GM12891 (cell line): ENCODE data around the gene CYP2A6.
"Not testable (repeated sequence)": the region's sequence is repeated elsewhere in the genome, so short reads cannot be mapped to it uniquely, and the experiment has no call there.

Experiments used
- POLR2A ChIP-seq: IDR thresholded peaks from 2 replicates; pipeline ENCODE4 v1.6.1; 2011; ENCODE audit warnings: low read depth, low read length, control low read depth
- POLR2AphosphoS5 ChIP-seq: IDR thresholded peaks from 2 replicates; pipeline ENCODE4 v1.6.1; 2011; ENCODE audit warnings: low read depth, low read length, control low read depth

DNA sequence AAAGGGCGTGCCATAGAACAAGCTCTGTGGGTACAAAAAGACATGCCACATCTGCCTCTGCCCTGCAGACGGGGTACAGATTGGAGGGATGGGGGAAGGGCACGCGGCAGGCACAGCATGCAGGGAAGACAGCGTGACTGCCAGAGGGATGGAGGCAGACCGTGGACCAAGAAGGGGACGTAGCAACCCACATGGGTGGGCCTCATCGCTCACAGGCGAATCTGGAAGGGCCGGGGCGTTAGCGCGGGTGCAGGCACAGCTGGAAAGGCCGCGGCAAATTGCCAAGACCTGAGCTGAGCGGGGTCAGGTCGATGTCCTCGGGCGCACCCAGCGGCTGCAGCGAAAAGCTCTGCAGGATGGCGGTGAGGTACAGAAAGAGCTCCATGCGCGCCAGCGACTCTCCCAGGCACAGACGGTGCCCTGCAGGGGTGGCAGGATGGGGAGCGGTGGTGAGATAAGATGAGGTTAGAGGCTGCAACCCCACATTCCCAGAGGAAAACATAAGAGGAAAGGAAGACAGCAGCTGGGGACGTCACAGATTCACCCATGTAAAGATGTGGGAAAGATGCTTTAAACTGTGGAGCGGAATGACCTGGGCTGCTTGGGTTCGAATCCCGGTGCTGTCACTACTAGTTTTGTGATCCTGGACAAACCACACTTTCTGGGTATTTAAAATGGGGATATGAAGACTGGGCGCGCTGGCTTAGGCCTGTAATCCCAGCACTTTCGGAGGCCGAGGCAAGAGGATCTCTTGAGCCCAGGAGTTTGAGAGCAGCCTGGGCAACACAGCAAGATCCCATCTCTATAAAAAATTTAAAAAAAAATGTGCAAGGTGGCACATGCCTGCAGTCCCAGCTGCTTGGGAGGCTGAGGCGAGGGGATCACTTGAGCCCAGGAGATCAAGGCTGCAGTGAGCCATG, 31.5 kb downstream of the CYP2A6 start:
- not testable (repeated sequence) for TF ChIP-seq POLR2A, POLR2AphosphoS5
